Fibroblast of lung (primary cell): ENCODE measurements around the gene PDE5A. TPM values are rescaled to one million over a fixed set of nuclear protein-coding genes. Genes with fewer than 3 reads are reported as not detected.
"Not testable (repeated sequence)": the region's sequence is repeated elsewhere in the genome, so short reads cannot be mapped to it uniquely, and the experiment has no call there.

Experiments
- DNase-seq, 2 donors: peaks; one replicate each; pipeline versions ENCODE4 v3.0.0 to v3.0.0-alpha.2; 2010; ENCODE audit warnings: low read depth in 2 of 2
- H2AFZ ChIP-seq: 2 replicates; pipeline ENCODE4 v1.5.1; 2012; ENCODE audit warnings: low read length, control low read depth, inconsistent platforms
- H3K27ac ChIP-seq: 2 replicates; pipeline ENCODE4 v1.5.1; 2011; ENCODE audit warnings: low read length, control low read depth; ENCODE audit not compliant: insufficient read depth
- H3K27me3 ChIP-seq: 2 replicates; pipeline ENCODE4 v1.5.1; 2011; ENCODE audit warnings: mild to moderate bottlenecking, low read length; ENCODE audit not compliant: control insufficient read depth, insufficient read depth
- H3K36me3 ChIP-seq: 2 replicates; pipeline ENCODE4 v1.5.1; 2011; ENCODE audit warnings: low read length; ENCODE audit not compliant: control insufficient read depth, insufficient read depth
- H3K4me1 ChIP-seq: 2 replicates; pipeline ENCODE4 v1.5.1; 2011; ENCODE audit warnings: low read length; ENCODE audit not compliant: control insufficient read depth, insufficient read depth; ENCODE audit errors: extremely low read depth
- H3K4me2 ChIP-seq: 2 replicates; pipeline ENCODE4 v1.5.1; 2011; ENCODE audit warnings: low read length, control low read depth; ENCODE audit not compliant: insufficient read depth; ENCODE audit errors: extremely low read depth
- H3K4me3 ChIP-seq, 4 experiments: fragments of 200-600 bp in 1 of 4; sonication (generic) in 1 of 4; replicated peaks in 1 of 4; 2 replicates each; pipeline ENCODE4 v1.5.1; 2011 to 2016; ENCODE audit warnings: low read length in 4 of 4, low read depth in 3 of 4, mild to moderate bottlenecking in 3 of 4, control low read depth in 2 of 4, inconsistent platforms in 1 of 4, mixed read lengths in 1 of 4; ENCODE audit not compliant: insufficient read depth in 1 of 4; ENCODE audit errors: control extremely low read depth in 1 of 4
- H3K79me2 ChIP-seq: 2 replicates; pipeline ENCODE4 v1.5.1; 2012; ENCODE audit warnings: mild to moderate bottlenecking, low read length, inconsistent platforms; ENCODE audit not compliant: control insufficient read depth, insufficient read depth
- H3K9ac ChIP-seq: 2 replicates; pipeline ENCODE4 v1.5.1; 2011; ENCODE audit warnings: mild to moderate bottlenecking, low read length, control low read depth; ENCODE audit not compliant: insufficient read depth
- H3K9me3 ChIP-seq: 2 replicates; pipeline ENCODE4 v1.5.1; 2012; ENCODE audit warnings: low read depth, low read length; ENCODE audit not compliant: control insufficient read depth, insufficient read depth
- H4K20me1 ChIP-seq: 2 replicates; pipeline ENCODE4 v1.5.1; 2011; ENCODE audit warnings: low read length; ENCODE audit not compliant: control insufficient read depth, insufficient read depth; ENCODE audit errors: extremely low read depth
- CTCF ChIP-seq, 2 donors: IDR thresholded peaks in 1 of 2; conservative IDR thresholded peaks in 1 of 2; 1 replicate in 1 of 2; 2 replicates in 1 of 2; pipeline ENCODE4 v1.5.1; 2011 to 2012; ENCODE audit warnings: low read length in 2 of 2, control low read depth in 1 of 2, inconsistent platforms in 1 of 2, low read depth in 1 of 2, mild to moderate bottlenecking in 1 of 2
- EZH2 ChIP-seq: IDR thresholded peaks from 2 replicates; pipeline ENCODE4 v1.5.1; 2012; ENCODE audit warnings: low read length, control low read depth, mild to moderate bottlenecking; ENCODE audit errors: missing control alignments
- polyA plus RNA-seq, 2 donors: library from polyadenylated mRNA; depleted of rRNA in 1 of 2; stranded (reverse) in 1 of 2; unstranded in 1 of 2; fragments of >200 nt; gene quantifications; 2 replicates each; pipeline ENCODE4 v1.2.1, GENCODE V29; 2011 to 2012; ENCODE audit warnings: missing spikeins in 1 of 2
- total RNA-seq: library from RNA; depleted of rRNA; stranded (reverse); fragments of >200 nt; gene quantifications from 2 replicates; pipeline ENCODE4 v1.2.1, GENCODE V29; 2014

The PDE5A gene
- total and polyA plus RNA-seq, 2 donors (not counting 1 experiment from before 2014, with no cell fraction given): 197 to 832 TPM

DNA sequence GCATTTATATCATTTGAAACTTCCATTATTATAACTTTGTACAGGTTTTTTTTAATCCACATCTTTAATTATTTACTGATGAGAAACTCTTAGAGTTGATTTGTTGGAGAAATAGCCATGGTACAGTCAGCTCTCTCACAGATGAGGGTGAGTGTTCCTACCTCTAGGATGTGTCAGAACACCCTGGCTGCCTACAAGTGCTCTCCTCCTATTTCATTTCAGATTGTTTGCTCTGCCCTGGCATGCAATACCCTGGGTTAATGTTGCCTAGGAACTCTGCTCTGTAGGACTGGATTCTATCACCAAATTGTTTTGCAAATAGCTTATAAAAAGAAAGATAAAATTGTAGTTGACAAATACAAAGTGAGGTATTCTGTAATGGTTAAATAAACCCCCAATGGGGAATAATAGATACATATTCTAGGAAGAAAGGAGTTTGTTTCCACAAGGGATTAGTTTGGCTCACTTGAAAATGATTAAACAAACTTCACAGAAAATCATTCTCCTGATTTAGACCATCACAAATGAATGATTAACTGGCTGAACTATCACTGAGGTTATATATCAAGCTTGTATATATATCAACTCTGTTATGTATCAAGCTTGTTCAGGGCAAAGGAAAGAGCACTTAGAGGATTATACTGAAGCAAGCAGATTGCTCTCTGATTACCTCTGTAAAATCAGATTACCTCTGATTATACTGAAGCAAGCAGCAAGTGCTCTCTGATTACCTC lies 150.0 kb downstream of the PDE5A start:
- DNase-seq: no peak
- Histone ChIP-seq H4K20me1 (no peaks in the 10 kb centered on the region), H3K27ac (no peak overlapping the region), H3K9me3 (no peaks in the 10 kb centered on the region), H3K4me2 (no peak overlapping the region), H3K27me3 (no peaks in the 10 kb centered on the region), H3K79me2 (no peaks in the 10 kb centered on the region), H2AFZ (no peak overlapping the region), H3K4me3 (no peak overlapping the region), H3K36me3 (peaks cover 3% of the 10 kb centered on the region), H3K9ac (no peak overlapping the region), H3K4me1 (no peaks in the 10 kb centered on the region)
- no peak for TF ChIP-seq EZH2
- TF ChIP-seq CTCF (conservative IDR thresholded peaks at IDR 0.05 in 1 of 2, IDR thresholded peaks at IDR 0.05 in 1 of 2; ENCODE audit: low read depth in 1 of 2, low read length in 2 of 2): no peak

DNA sequence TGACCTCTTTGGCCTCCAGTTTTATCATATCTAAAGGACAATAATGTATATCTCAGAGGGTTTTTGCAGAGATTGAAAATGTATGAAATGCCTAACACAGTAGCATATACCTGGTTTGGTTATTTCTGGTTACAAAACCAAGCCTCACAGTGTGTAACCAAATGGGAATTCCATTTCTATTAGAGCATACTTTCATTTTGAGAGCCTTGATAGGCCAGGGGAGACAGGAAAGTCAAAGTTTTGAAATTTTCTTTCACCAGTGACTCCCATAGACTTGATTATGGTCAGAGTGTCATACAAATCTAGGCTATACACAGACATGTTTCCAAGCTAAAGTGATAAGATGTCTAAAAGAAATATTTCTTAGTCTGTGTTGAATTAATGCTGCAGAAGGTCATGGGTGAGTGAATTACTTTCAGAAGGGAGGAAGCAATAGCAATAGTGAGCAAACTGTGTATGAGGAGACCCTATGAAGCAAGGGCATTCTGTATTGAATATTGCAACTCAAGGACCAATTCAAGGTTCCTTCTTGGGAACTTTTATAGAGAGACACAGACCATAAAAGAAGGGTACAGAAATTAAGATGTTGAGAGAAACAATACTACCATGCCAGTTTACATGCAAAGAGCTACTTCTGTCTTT lies 151.1 kb downstream of the PDE5A start:
- TF ChIP-seq EZH2 (no peak), CTCF (conservative IDR thresholded peaks at IDR 0.05 in 1 of 2, IDR thresholded peaks at IDR 0.05 in 1 of 2; ENCODE audit: low read depth in 1 of 2, low read length in 2 of 2) (no peak)
- DNase-seq: peak in 1 of 2 donors; percentile 27
- Histone ChIP-seq H2AFZ (no peak overlapping the region), H3K79me2 (no peaks in the 10 kb centered on the region), H3K4me3 (no peak overlapping the region), H3K4me2 (no peak overlapping the region), H3K27me3 (no peaks in the 10 kb centered on the region), H3K4me1 (no peaks in the 10 kb centered on the region), H4K20me1 (no peaks in the 10 kb centered on the region), H3K36me3 (peaks cover 3% of the 10 kb centered on the region), H3K9ac (no peak overlapping the region), H3K9me3 (no peaks in the 10 kb centered on the region), H3K27ac (no peak overlapping the region)

DNA sequence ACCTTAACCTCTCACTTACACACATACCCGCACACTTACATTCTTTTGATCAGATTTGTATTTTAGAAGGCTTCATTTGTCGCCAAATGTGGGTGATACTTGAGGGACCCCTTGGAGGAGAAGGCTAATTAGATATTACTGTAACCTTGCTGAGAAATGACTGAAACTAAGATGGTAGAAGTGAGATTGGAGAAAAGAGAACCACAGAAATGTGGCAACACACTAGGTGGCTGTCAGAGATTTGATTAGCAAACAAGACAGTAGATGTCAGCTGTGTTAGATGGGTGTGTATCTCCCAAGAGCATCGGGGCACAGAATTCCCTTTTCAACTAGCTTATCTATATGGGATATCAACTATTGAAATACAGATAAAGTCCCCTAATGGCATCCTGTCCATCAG lies 157.3 kb downstream of the PDE5A start:
- no peak overlapping the region for H2AFZ ChIP-seq
- H3K9ac ChIP-seq: no peak overlapping the region
- H3K9me3 ChIP-seq: no peaks in the 10 kb centered on the region
- H3K4me1 ChIP-seq: no peaks in the 10 kb centered on the region
- no peaks in the 10 kb centered on the region for H3K36me3 ChIP-seq
- TF ChIP-seq EZH2 (no peak), CTCF (conservative IDR thresholded peaks at IDR 0.05 in 1 of 2, IDR thresholded peaks at IDR 0.05 in 1 of 2; ENCODE audit: low read depth in 1 of 2, low read length in 2 of 2) (no peak)
- no peak for DNase-seq
- H4K20me1 ChIP-seq: no peaks in the 10 kb centered on the region
- H3K27me3 ChIP-seq: no peaks in the 10 kb centered on the region
- no peak overlapping the region for H3K4me2 ChIP-seq
- H3K27ac ChIP-seq: no peak overlapping the region
- H3K4me3 ChIP-seq: no peak overlapping the region
- H3K79me2 ChIP-seq: no peaks in the 10 kb centered on the region

GRCh38 chr4:119470737-119471063 lies 157.9 kb downstream of the PDE5A start:
- DNase-seq, H2AFZ ChIP-seq, H3K36me3 ChIP-seq, H3K79me2 ChIP-seq, H3K9ac ChIP-seq, H3K4me3 ChIP-seq, H3K4me2 ChIP-seq, H3K27ac ChIP-seq, H3K4me1 ChIP-seq, H4K20me1 ChIP-seq, H3K27me3 ChIP-seq, H3K9me3 ChIP-seq: not testable (repeated sequence)
